ENCODE data around the gene FNDC7. TPM values are rescaled to one million over a fixed set of nuclear protein-coding genes. Genes with fewer than 3 reads are reported as not detected.

Gene FNDC7
- not detected in 2 replicates for total RNA-seq

DNA sequence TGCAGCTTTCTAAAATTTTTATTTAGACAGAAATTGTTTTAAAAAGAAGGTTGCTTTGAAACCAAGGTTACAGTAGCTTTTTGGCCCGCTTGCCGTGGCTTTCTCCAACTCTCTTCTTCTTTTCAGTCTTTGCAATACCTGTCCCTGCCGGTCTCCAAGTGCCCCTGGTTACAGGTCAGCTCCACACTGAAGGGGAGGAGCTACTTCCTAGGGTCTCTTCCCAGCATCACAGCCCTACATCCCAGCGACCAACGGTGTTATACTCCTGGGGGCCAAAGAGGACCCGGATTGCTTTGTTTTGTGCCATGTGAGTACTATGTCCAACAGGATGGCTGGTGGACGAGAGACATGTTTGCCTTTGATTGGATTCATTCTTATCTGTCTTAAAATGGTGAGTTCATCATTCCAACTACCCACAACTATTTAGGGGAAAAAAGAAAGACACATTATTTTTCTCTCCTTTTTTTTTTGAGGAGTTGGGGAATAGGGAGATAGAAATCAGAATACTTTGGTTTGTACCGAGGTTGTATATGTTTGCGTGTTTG, at the start of gene FNDC7:
FNDC7 (plus strand) TSS at position 303 of the 545 bp plus-strand sequence; CDS start at position 329, 26 bp downstream.

GRCh38 chr1:108691942-108692723, 20.6 kb upstream of the FNDC7 start, which contains the start of gene PRPF38B:
Gene PRPF38B (plus strand): TSS chr1:108692310. CDS start chr1:108692592, 282 bp downstream.

DNA sequence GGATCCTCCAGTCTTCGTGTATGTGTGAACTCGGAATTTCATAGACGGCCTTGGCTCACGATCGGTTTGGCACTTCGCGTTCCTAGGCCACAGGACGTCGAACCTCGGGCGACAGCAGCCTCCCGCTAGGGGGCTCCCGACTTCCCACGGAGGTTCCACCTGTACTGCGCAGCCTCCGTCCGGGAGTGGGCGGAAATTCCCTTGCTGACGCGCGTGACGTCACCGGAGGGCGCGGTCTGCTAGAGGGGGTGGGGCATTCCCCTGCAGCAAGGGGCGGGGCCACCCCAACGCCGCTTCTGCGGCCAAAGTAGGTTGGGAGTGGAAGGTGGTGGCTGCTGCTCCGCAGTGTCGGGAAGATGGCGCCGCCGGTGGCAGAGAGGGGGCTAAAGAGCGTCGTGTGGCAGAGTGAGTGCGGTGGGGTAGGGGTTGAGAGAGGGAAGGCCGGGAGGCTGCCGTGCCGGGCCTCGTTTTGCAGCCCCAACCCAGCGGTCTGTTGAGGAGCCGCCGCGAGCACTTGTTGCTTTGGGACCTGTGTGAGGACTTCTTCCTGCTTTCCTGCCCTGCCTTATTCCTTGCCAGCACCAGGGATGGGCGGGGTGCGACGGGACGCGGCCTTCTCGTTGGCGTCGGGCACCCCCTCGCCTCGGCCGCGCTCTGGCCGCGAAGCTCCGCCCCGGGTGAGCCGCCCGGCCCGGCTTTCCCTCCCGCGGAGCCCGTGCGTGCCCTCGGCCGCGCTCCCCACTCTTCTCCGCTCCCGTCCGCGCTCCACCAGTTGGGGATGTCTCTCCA, 33.9 kb downstream of the FNDC7 start, which contains the start of gene STXBP3:
STXBP3 (plus strand) TSS at position 293 of the 789 bp plus-strand sequence; CDS start at position 357, 64 bp downstream.

Other genes starting within 250 kb of the FNDC7 start
- 7.4 and 7.7 TPM in 2 replicates for gene EEIG2, start 152.8 kb upstream of the FNDC7 start, total RNA-seq
- 1.9 TPM in 2 replicates for gene HENMT1, start 51.8 kb upstream of the FNDC7 start, total RNA-seq
- gene PRPF38B, start 20.6 kb upstream of the FNDC7 start, total RNA-seq = 34.6 and 34.8 TPM in 2 replicates
- gene STXBP3, start 33.8 kb downstream of the FNDC7 start, total RNA-seq = 73.6 and 73.8 TPM in 2 replicates
- not detected in 2 replicates for gene AKNAD1, start 144.2 kb downstream of the FNDC7 start, total RNA-seq
- gene GPSM2, start 164.1 kb downstream of the FNDC7 start, total RNA-seq = 25.0 and 39.7 TPM in 2 replicates